Thyroid gland (tissue), 4 donors: ENCODE measurements around the gene FAM78A. TPM values are rescaled to one million over a fixed set of nuclear protein-coding genes. Genes with fewer than 3 reads are reported as not detected.

Experiments
- DNase-seq, 2 donors: peaks; one replicate each; pipeline ENCODE4 v3.0.0-alpha.2; 2019
- H3K27ac ChIP-seq, 3 donors: fragments of 200-600 bp; sonication (generic); 1 replicate in 2 of 3; 2 replicates in 1 of 3; pipeline ENCODE4 v1.5.1; 2016 to 2019; ENCODE audit warnings: mild to moderate bottlenecking in 1 of 3, moderate library complexity in 1 of 3
- H3K27me3 ChIP-seq: fragments of 200-600 bp; sonication (generic); one replicate; pipeline ENCODE4 v1.5.1; 2019
- H3K36me3 ChIP-seq, 2 donors: fragments of 200-600 bp; sonication (generic); one replicate each; pipeline ENCODE4 v1.5.1; 2016 to 2019
- H3K4me1 ChIP-seq, 2 donors: fragments of 200-600 bp; sonication (generic); one replicate each; pipeline ENCODE4 v1.5.1; 2017 to 2019
- H3K4me3 ChIP-seq, 3 donors: fragments of 200-600 bp; sonication (generic); replicated peaks in 1 of 3; 1 replicate in 2 of 3; 2 replicates in 1 of 3; pipeline ENCODE4 v1.5.1; 2016; ENCODE audit warnings: mild to moderate bottlenecking in 1 of 3
- H3K9me3 ChIP-seq: fragments of 200-600 bp; sonication (generic); one replicate; pipeline ENCODE4 v1.5.1; 2017
- CTCF ChIP-seq, 6 experiments: fragments of 200-600 bp in 3 of 6; fragments of 450-650 bp in 3 of 6; sonication (generic) in 3 of 6; IDR thresholded peaks; one replicate each; pipeline ENCODE4 v1.5.1; 2016 to 2019; ENCODE audit warnings: antibody characterized with exemption in 6 of 6, mild to moderate bottlenecking in 2 of 6, inconsistent platforms in 1 of 6, moderate library complexity in 1 of 6
- POLR2A ChIP-seq, 2 donors: fragments of 450-650 bp; IDR thresholded peaks; one replicate each; pipeline ENCODE4 v1.6.1; 2017; ENCODE audit warnings: antibody characterized with exemption in 2 of 2, mild to moderate bottlenecking in 2 of 2, moderate library complexity in 1 of 2
- WGBS, 2 donors: methylation state at CpG; one replicate each; pipeline ENCODE4 v1.1.5; 2017; 5-methylcytosine and 5-hydroxymethylcytosine counted together
- intact Hi-C: fragments of 100-400 bp; cut with DNase I; formaldehyde crosslinking; loops from one replicate; pipeline ENCODE4 v1.15.1; 2023
- total RNA-seq, 4 donors: library from RNA; depleted of rRNA; stranded (reverse); fragments of >200 nt; gene quantifications; one replicate each; pipeline ENCODE4 v1.2.3, GENCODE V29; 2016

FAM78A gene
- total RNA-seq, 4 donors from 2014 or later, result 1.1 to 3.4 (median 1.6) TPM

- peaks cover 7 to 10% of the 10 kb centered on the region in 2 donors for H3K36me3 ChIP-seq
- H3K27me3 ChIP-seq, result no peaks in the 10 kb centered on the region
- no peaks in the 10 kb centered on the region for H3K9me3 ChIP-seq
- H3K4me3 ChIP-seq, result no peak overlapping the region
- TF ChIP-seq POLR2A (IDR thresholded peaks at IDR 0.05), result no peak
- TF ChIP-seq CTCF (IDR thresholded peaks at IDR 0.05), result no peak
- H3K4me1 ChIP-seq, result peaks cover 15 to 17% of the 10 kb centered on the region in 2 donors
- intact Hi-C loops, result no loop called here
- H3K27ac ChIP-seq, result peak overlapping the region in 1 of 3 donors; percentile 30
- peak; percentile 79 to 83 for DNase-seq
- 6 to 11% methylated on average over 11 of the region's 11 CpGs for WGBS, 2 donors
Observed at GRCh38 chr9:131237931-131238401, 38.3 kb downstream of the FAM78A start.

GRCh38 chr9:131237291-131237690 is 39.0 kb downstream of the FAM78A start:
- Histone ChIP-seq H3K4me3 (no peak overlapping the region), H3K4me1 (peaks cover 15 to 17% of the 10 kb centered on the region in 2 donors), H3K27me3 (no peaks in the 10 kb centered on the region), H3K27ac (no peak overlapping the region), H3K36me3 (peaks cover 11 to 15% of the 10 kb centered on the region in 2 donors), H3K9me3 (no peaks in the 10 kb centered on the region)
- peak; percentile 24 to 31 for DNase-seq
- 58 to 59% methylated on average over 6 to 7 of the region's 7 CpGs for WGBS, 2 donors
- no peak for TF ChIP-seq CTCF (IDR thresholded peaks at IDR 0.05)
- intact Hi-C loops, result no loop called here

- TF ChIP-seq CTCF (IDR thresholded peaks at IDR 0.05), result no peak
- TF ChIP-seq POLR2A (IDR thresholded peaks at IDR 0.05), result no peak
- no peaks in the 10 kb centered on the region for H3K27me3 ChIP-seq
- H3K4me1 ChIP-seq, result peaks cover 15 to 17% of the 10 kb centered on the region in 2 donors
- peak; percentile 26 to 29 for DNase-seq
- no peak overlapping the region for H3K27ac ChIP-seq
- intact Hi-C loops, result no loop called here
- WGBS, 2 donors, result 55 to 65% methylated on average over 5 of the region's 5 CpGs
- peaks cover 17 to 20% of the 10 kb centered on the region in 2 donors for H3K36me3 ChIP-seq
- H3K4me3 ChIP-seq, result no peak overlapping the region
- H3K9me3 ChIP-seq, result no peaks in the 10 kb centered on the region
Observed at GRCh38 chr9:131236761-131237160, 39.5 kb downstream of the FAM78A start.

- Histone ChIP-seq H3K27me3 (no peaks in the 10 kb centered on the region), H3K4me1 (peaks cover 15 to 17% of the 10 kb centered on the region in 2 donors), H3K9me3 (no peaks in the 10 kb centered on the region), H3K4me3 (no peak overlapping the region), H3K36me3 (peaks cover 21 to 25% of the 10 kb centered on the region in 2 donors), H3K27ac (no peak overlapping the region)
- DNase-seq, result no peak
- intact Hi-C loops, result no loop called here
- 88 to 91% methylated on average over 6 to 7 of the region's 8 CpGs for WGBS, 2 donors
- TF ChIP-seq CTCF (IDR thresholded peaks at IDR 0.05) (no peak), POLR2A (IDR thresholded peaks at IDR 0.05) (no peak)
Observed at GRCh38 chr9:131236161-131236560, 40.1 kb downstream of the FAM78A start.

GRCh38 chr9:131235480-131235851 is 40.8 kb downstream of the FAM78A start:
- Histone ChIP-seq H3K27me3 (no peaks in the 10 kb centered on the region), H3K4me3 (no peak overlapping the region), H3K4me1 (peaks cover 15 to 17% of the 10 kb centered on the region in 2 donors), H3K36me3 (peaks cover 21 to 31% of the 10 kb centered on the region in 2 donors), H3K27ac (no peak overlapping the region), H3K9me3 (no peaks in the 10 kb centered on the region)
- TF ChIP-seq CTCF (IDR thresholded peaks at IDR 0.05) (no peak), POLR2A (IDR thresholded peaks at IDR 0.05) (no peak)
- intact Hi-C loops, result no loop called here
- DNase-seq, result no peak
- 91 to 94% methylated on average over 7 to 9 of the region's 9 CpGs for WGBS, 2 donors
